ENCODE data around the gene EPB41L5.

Gene EPB41L5

GRCh38 chr2:120228503-120228902 lies 215.6 kb downstream of the EPB41L5 start:
- DNase-seq = no peak
